Germinal center (tissue), 1 donor: ENCODE measurements around the gene FADS2.

ENCODE experiments used
- DNase-seq: peaks from one replicate; pipeline ENCODE4 v3.0.0; 2012; ENCODE audit warnings: mixed read lengths, low spot score

The FADS2 gene

DNA sequence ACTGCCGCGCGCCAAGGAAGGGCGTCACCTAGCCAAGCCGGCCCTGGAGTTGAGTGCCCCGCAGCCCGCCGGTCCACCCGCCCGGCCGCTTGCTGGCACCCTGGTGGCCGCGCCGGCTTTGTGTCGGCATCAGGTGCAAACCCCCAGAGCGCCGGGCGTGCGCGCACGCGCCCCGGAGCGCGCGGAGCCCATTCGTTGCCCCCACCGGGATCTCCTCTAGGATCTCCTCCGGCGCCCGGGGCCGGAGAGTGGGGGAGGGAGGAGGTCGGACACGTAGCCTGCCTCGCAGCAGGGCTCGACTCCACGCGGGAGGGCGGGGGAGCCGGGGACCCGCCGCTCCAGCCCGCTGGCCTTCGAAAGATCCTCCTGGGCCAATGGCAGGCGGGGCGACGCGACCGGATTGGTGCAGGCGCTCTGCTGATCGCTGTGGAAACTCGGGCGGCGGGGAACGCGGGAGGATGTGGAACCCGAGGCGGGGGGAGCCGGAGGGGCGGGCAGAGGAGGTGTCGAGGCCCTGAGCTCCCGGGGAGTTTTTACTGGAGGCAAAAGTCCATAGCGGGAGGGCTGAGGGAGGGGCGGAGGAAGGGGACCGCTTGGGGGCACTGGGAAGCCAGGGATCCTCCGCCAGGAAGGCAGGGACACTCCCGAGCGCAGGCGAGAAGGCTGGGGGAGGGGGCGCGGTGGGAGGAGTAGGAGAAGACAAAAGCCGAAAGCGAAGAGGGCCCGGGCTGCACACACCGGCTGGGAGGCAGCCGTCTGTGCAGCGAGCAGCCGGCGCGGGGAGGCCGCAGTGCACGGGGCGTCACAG, at the start of gene FADS2:
FADS2 (plus strand) TSS at position 730 of the 808 bp plus-strand sequence. CDS start 91 bp downstream, outside the sequence.
- peak; percentile 65 for DNase-seq

DNA sequence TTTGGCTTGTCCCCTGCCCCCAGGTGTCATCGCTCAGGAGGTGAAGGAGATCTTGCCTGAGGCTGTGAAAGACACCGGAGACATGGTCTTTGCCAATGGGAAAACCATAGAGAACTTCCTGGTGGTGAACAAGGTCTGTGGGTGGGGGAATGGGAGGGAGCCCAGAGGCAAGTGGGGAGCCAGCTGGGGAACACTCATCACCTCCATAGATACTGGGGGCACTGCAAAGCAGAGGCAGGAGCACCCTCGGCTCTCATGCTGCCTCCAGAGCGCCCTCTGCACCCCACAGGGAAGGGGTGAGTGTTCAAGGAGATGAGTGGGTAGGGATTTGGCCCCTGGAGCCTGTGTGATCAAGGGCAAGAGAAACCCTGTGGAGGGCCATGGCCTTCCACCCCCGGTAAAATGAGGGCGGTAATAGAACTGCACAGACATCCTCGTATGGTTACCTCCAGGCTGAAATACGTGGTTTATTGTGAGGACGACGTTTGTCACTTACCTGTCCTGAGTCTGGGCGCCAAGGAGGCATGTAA, 49.7 kb upstream of the FADS2 start:
- DNase-seq = no peak

DNA sequence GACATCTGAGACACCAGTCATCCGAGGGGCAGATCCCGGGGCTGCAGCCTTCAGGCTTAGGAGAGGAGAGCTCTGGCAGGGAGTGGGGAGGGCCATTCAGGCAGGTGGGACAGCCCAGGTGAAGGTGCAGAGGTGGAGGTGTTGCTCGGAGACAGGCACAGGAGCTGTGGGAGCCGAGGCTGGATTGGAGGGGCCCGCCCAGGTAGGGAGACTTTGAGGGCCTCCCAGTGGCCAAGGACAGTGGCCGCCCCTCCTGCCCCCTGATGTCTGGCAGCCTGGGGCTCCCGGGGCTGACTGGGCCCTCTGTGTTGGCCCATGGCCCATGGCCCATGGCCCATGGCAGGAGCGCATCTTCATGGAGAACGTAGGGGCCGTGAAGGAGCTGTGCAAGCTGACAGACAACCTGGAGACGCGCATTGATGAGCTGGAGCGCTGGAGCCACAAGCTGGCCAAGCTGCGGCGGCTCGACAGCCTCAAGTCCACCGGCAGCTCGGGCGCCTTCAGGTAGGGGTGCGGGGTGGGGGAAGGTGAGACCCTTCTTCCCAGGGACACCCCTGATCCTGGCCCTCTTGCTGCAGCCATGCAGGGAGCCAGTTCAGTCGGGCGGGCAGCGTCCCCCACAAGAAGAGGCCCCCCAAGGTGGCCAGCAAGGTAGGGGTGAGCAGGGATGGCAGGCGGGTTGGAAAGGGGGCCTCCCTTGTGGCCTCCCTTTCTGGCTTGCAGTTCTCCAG, 49.0 kb upstream of the FADS2 start:
- no peak for DNase-seq

DNA sequence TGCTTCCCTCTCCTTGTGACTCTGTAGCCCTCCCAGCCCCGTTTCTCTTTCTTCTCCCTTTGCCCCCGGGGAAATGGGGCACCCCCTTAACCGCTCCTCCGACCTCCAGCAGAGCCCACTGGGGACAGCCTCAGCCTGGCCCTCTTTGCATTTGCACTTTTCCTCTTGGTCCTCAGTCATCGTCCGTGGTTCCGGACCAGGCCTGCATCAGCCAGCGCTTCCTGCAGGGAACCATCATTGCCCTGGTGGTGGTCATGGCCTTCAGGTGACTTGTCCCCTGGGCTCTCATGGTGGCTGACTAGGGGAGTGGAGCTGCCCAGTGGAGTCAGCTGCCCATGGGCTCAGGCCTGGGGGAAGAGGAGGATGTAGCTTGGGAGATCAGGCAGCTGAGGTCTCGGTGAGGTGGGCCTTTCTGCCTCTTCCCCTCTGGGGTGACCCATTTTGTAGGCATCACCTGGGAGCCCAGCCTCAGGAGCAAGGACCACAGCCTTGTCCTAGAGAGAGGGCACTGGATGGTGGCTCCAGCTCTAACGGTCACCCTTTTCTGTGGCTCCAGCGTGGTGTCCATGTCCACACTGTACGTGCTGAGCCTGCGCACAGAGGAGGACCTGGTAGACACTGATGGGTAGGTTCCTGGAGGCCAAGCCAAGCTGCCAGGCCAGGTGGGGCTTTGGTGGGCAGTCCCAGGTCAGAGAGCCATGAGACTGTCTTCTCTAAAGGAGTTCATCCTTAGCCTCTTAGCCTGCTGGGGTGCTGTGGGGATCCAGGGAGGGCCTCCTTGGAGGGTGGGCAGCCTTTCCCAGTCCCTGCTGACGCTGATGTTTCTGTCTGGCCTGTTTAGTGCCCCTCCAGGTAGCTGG, 48.2 kb upstream of the FADS2 start:
- no peak for DNase-seq

DNA sequence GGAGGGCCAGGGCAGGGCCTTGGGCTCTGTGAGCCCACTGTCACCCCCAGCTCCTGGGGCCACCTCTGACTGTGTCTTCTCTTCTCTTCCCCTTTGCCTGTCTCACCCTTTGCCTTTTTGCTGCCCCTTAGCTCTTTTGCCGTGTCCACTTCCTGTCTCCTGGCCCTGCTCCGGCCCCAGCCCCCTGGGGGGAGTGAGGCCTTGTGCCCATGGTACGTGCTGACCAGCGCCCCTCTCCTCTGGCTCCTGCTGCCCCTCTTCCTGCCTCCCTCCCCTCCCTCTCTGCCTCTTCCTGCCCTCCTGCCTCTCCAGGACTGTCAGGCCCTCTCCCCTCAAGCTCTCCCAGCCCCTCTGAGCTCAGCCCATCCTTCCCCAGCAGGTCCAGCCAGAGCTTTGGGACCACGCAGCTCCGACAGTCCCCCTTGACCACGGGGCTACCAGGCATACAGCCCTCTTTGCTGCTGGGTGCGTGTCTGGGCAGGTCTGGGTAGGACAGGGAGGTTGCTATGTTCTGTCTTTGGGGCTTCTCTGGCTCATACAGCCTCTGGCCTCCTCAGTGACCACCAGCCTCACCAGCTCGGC, 47.4 kb upstream of the FADS2 start:
- DNase-seq = no peak

DNA sequence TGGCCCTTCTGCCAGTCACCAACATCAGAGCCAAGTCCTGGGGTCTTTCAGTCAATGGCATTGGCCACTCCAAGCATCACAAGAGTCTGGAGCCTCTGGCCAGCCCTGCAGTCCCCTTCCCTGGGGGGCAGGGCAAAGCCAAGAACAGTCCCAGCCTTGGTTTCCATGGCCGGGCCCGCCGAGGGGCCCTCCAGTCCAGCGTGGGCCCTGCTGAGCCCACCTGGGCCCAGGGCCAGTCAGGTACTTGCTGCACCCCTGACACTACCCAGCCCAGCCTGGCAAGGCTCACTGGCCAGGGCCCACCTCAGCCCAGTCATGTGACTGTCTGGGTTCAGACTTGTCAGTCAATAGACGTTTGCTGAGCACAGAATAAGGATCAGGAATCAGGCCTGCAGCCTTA, 46.5 kb upstream of the FADS2 start:
- DNase-seq = no peak

DNA sequence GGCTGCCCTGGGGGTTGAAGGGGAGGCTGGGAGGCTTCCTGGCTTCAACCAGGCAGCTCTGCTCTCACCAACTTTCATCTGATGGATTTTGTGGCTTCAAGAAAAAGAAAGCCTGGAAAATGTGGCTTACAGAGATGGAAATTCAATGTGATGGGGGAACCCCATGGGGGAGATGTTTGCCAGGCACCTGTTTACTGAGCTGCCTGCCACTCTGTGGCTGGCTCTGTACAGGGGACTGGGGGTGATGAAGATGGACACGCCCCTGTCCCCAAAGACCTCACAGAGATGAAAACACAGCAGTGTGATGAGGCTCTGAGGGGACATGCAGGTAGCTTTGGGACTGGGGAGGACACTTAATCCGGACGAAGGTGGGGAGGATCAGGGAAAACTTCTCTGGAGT, 45.8 kb upstream of the FADS2 start:
- no peak for DNase-seq

DNA sequence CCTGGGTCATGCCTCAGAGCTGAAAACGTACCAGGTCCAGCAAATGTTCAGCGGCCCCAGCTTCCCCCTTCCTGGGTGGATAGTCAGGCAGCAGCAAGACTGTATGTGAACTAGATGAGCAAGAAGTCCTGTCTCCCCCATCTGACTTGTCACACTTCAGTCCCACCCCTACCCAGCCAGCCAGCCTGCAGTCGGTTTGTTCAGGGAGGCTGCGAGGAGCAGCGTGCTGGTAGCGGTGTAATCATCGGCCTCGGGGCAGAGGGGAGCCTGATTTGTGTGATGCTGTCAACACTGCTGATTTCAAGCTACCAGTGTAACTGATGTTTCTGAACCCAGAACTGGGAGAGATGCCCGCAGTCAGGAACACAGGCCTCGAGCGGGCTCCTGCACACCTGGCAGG, 45.3 kb upstream of the FADS2 start:
- DNase-seq = no peak

DNA sequence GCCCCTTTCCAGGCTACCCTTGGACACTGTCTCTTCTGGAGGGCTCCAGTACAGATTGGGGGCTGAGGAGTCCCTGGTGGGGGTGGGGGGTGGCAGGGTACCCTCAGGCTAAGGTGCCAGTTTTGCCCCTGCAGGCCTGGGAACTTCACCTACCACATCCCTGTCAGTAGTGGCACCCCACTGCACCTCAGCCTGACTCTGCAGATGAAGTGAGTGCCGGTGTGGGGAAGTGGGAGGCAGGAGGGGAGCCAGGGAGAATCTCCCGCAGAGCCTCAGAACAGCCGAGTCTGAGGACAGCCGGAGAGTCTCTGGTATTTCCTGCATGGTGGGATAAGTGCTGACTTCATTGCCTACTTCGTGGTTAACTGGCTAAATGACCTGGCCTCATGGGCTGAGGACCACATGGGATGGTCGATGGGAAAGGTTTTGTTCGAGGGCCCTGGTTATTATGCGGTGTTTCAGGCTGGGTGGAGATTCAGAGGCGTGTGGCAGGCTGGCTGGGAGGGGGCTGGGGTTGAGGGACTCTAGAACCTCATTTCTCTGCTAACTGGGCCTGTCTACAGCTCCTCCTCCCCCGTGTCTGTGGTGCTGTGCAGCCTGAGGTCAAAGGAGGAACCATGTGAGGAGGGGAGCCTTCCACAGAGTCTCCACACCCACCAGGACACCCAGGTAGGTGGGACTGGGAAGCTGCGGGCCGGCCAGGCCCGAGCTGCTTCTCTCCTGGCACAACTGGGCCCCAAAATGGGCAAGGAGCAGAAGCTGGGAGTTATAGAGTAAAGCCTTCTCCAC, 44.2 kb upstream of the FADS2 start:
- DNase-seq = no peak

DNA sequence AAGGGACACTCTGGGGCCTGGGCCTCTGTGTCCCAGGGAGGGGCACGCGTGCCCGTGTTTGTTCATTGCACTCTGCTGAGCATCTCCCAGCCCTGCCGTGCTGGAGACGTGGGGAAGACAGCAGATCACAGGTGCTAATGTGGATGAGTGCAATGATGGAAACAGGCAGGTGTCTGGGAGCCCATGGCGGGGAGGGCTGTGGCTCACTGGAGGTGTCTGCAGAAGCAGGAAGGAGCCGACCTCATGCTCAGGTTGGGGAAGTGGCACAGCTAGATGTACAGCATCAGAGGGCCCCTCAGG, 43.6 kb upstream of the FADS2 start:
- DNase-seq = no peak

DNA sequence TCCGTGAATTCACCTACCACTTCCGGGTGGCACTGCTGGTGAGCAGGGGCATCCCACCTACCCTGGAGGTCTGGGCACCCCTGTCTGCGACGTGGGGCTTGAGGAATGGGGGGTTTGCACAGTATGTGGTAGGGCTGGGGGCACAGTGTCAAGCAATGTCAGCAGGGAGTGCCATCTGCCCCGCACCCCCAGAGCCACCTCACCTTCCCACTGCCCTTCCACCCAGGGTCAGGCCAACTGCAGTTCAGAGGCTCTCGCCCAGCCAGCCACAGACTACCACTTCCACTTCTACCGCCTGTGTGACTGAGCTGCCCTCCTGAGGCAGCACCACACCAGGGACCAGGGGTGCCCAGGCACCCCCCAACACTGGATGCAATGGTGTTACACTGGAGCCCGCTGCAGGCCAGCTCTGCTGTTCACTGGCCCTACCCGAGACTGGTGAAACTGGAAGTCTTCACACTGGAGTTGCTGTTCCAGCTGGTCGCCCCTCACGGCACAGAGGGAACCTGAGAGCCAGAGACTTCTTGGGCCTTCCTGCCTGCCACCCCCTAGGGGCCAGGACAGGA, 42.2 kb upstream of the FADS2 start:
- DNase-seq = peak; percentile 57

DNA sequence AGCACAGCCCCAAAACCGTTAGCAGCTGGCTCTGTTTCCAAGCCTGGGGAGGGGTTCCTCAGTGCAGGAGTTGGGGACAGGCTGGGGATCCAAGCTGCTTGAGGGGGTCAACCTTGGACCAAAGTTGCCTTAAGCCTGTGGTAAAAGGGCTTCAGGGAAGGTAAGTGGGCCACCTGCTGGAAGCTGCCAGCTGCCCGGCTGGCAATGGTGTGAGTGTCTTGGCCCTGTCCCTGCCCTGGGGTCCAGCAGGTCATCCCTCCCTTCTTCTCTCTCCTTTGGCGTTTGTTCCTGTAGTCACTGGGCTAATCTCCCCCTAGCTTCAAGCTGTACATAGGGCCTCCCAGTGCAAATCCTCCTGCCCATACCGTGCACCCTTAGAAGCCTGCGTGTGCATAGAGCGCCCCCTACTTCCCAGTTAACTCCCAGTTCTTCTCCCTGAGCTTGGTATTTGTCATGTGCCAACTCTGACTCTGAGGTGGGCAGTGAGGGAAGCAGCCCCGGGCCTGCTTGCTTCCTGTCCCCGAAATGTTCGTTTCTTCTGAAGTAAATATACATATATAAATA, 40.1 kb upstream of the FADS2 start:
- no peak for DNase-seq

DNA sequence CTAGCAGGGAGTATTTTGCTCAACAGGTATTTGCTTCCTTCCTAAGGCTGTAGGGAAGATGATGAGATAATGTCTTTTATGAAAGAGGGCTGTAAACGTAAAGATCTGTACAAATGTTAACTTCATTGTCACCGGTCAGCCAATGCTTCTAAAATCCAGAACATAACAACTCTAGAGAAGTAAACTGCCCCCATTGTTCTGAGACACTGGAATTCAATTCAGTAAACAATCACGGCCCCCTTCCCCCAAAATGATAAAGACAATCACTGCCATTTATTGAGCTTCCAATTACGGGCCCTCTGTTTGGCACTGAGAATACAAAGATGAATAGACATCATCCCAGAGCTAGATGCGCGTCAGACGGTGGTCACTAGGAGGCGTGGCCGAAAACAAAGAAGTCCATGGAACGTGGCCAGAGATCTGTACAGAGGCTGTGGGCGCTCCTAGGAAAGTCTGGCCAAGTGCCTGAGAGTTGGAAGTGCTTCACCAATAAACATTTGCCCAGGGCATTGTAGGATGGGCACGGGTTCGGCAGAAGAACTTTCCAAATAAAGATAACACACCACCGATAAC, 36.3 kb upstream of the FADS2 start:
- DNase-seq = no peak

DNA sequence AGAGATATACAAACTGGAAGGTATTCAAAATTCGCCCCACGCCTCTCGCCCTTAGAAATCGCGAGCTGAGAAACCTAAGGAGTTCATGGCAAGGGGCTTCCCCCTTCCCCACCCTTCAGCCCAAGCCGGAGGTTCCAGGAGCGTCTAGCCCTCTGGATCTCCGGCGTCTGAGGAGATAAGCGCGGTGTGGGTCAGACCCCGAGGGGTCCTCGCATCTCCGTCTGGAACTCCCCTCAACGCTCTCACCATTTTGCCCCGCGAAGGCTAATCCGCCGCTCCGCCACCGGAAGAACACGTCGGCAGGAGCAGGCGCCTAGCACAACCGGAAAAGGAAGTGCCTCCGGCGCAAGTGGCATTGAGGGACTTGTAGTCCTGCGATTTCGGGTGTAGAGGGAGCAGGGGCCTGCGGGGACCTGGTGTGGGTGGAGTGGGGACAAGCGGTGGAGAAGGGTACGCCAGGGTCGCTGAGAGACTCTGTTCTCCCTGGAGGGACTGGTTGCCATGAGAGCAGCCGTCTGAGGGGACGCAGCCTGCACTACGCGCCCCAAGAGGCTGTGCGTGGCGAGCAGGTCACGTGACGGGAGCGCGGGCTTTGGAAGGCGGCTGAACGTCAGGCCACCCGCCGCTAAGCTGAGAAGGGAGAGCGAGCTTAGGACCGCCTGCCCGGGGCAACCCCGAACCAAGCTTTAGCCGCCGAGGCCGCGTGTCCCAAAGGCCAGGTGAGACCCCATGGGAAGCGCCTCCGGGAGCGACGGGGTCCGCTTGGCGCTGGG, 35.6 kb upstream of the FADS2 start, which contains the start of the genes FEN1 and TMEM258:
FEN1 (plus strand) TSS at position 602 of the 773 bp plus-strand sequence. CDS start 2,451 bp downstream, outside the sequence.
TMEM258 (minus strand) TSS at position 290 of the 773 bp plus-strand sequence; CDS start at position 249, 41 bp downstream.
- peak; percentile 91 for DNase-seq

DNA sequence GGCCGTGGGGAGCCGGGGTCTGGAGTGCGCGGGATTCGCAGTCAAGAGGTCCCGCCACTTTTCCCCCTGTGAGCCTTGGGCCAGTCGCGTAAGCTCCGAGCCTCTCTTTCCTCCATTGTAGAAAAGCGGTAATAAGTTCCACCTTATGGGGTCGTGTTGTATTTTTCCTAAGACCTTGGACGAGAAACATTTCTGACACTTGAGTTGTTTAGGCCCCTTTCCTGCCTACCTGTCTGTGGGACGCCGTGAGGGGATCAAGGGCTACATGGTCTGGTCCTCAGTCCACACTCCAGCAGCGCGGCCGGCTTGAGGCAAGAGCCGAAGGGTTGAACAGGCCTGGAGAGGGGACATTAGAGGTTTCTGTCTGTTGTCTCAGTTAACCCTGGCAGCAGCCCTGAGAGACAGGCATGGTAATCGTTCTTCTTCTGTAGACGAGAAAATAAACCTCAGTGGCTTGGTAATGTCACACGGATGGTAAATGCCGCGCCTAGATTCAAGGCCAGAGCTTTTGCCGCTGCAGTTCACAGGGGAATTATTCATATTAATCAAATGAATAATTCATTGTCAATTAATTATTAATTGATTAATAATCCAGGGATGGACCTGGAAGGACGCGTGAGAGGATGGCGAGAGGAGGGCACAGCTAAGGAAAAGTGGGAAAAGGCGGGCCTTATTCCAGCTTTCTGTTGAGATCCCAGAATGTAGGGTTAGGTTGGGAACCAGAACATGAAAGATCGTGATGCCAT, 34.8 kb upstream of the FADS2 start:
- no peak for DNase-seq

DNA sequence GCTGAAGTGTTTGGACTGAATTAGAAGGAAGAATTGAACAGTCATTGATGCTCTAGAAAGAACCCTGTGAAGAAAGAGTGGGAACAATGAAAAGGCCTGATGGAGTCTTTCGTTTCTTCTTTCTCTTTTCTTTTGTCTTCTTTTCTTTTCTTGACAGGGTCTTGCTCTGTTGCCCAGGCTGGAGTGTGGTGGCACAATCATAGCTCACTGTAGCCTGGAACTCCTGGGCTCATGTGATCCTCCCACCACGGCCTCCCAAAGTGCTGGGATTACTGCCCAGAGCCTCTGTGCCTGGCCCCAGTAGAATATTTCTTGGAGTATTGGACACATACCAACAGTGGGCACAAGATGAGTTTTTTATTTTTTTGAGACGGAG, 34.3 kb upstream of the FADS2 start:
- no peak for DNase-seq

DNA sequence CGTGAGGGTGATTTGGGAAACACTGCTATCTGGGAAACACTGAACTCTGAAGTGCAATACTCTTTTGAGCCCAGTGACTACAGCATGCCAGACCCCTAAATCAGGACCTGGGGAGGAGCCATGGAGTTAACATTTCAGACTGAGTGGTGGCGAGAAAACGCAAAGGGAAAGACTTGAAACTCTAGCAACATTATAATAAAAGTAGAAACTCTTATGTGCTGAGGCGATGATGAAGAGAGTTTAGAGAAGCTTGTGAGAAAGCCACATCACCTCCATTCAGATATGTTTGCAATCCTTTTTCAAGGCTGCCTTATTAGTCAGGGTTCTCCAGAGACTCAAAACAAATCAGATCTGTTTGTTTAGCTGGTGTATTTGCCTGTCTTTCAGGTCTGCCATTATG, 33.5 kb upstream of the FADS2 start:
- DNase-seq = no peak

DNA sequence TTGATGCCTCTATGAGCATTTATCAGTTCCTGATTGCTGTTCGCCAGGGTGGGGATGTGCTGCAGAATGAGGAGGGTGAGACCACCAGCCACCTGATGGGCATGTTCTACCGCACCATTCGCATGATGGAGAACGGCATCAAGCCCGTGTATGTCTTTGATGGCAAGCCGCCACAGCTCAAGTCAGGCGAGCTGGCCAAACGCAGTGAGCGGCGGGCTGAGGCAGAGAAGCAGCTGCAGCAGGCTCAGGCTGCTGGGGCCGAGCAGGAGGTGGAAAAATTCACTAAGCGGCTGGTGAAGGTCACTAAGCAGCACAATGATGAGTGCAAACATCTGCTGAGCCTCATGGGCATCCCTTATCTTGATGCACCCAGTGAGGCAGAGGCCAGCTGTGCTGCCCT, 32.6 kb upstream of the FADS2 start:
- no peak for DNase-seq
